Measurements from ENCODE around the gene SPPL2A. TPM values are rescaled to one million over a fixed set of nuclear protein-coding genes. Genes with fewer than 3 reads are reported as not detected.

The SPPL2A gene
- total and polyA plus RNA-seq, 9 of the 15 experiments (the other 6 are each of a cell fraction or from before 2014, with no cell fraction given) = 9.8 to 66.1 (median 38.0) TPM

- no peak for TF ChIP-seq ZHX1 (conservative IDR thresholded peaks at IDR 0.05; ENCODE audit: low read length)
- no peak for TF ChIP-seq ZKSCAN3 (CRISPR knock-in tag; IDR thresholded peaks at IDR 0.05)
- no peak for TF ChIP-seq WHSC1 (IDR thresholded peaks at IDR 0.05; ENCODE audit: low read length)
- TF ChIP-seq FOXK1 (CRISPR knock-in tag; IDR thresholded peaks at IDR 0.05; ENCODE audit: borderline replicate concordance) = no peak
- TF ChIP-seq RBFOX2 (IDR thresholded peaks at IDR 0.05; ENCODE audit: low read depth, low read length) = peak; percentile 96
- TF ChIP-seq PATZ1 (CRISPR knock-in tag; IDR thresholded peaks at IDR 0.05; ENCODE audit: borderline replicate concordance) = no peak
- TF ChIP-seq TCF7 (IDR thresholded peaks at IDR 0.05; ENCODE audit: borderline replicate concordance) = no peak
- TF ChIP-seq MED1 (CRISPR knock-in tag; IDR thresholded peaks at IDR 0.05; ENCODE audit: borderline replicate concordance) = no peak
- TF ChIP-seq KLF10 (CRISPR knock-in tag; IDR thresholded peaks at IDR 0.05) = no peak
- no peak for TF ChIP-seq ZNF217 (CRISPR knock-in tag; IDR thresholded peaks at IDR 0.05)
- TF ChIP-seq NR2F6 (CRISPR knock-in tag; IDR thresholded peaks at IDR 0.05) = no peak
- TF ChIP-seq POLR2B (IDR thresholded peaks at IDR 0.05; ENCODE audit: low read depth, partially characterized antibody) = peak; percentile 78
- TF ChIP-seq TRIM24 (IDR thresholded peaks at IDR 0.05) = peak; percentile 93 to 97
- TF ChIP-seq HMG20A (CRISPR knock-in tag; conservative IDR thresholded peaks at IDR 0.05) = no peak
- TF ChIP-seq CHAMP1 (IDR thresholded peaks at IDR 0.05) = no peak
- TF ChIP-seq KDM2B (CRISPR knock-in tag; IDR thresholded peaks at IDR 0.05) = peak; percentile 10; the same call in 1 of the 2 replicates
- TF ChIP-seq CBX5 (IDR thresholded peaks at IDR 0.05; ENCODE audit: borderline replicate concordance, low read depth) = 0 out of 2 replicates have a peak, but pooled peaks have one; percentile 3
- no peak for TF ChIP-seq THRB (CRISPR knock-in tag; conservative IDR thresholded peaks at IDR 0.05)
Observed at GRCh38 chr15:50765195-50765967, at the start of gene SPPL2A (continued).
